Activated CD4-positive, CD25-positive, alpha-beta regulatory T cell treated with anti-CD3 and anti-CD28 coated beads, Interleukin-2, amount 50 U/mL, for 16 hours (primary cell): ENCODE results near the gene ILRUN.
"Not testable (repeated sequence)": the region's sequence is repeated elsewhere in the genome, so short reads cannot be mapped to it uniquely, and the experiment has no call there.

Experiments used
- DNase-seq: peaks from one replicate; pipeline ENCODE4 v3.0.0-alpha.2; 2020; ENCODE audit warnings: low read depth, low spot score

The ILRUN gene

DNA sequence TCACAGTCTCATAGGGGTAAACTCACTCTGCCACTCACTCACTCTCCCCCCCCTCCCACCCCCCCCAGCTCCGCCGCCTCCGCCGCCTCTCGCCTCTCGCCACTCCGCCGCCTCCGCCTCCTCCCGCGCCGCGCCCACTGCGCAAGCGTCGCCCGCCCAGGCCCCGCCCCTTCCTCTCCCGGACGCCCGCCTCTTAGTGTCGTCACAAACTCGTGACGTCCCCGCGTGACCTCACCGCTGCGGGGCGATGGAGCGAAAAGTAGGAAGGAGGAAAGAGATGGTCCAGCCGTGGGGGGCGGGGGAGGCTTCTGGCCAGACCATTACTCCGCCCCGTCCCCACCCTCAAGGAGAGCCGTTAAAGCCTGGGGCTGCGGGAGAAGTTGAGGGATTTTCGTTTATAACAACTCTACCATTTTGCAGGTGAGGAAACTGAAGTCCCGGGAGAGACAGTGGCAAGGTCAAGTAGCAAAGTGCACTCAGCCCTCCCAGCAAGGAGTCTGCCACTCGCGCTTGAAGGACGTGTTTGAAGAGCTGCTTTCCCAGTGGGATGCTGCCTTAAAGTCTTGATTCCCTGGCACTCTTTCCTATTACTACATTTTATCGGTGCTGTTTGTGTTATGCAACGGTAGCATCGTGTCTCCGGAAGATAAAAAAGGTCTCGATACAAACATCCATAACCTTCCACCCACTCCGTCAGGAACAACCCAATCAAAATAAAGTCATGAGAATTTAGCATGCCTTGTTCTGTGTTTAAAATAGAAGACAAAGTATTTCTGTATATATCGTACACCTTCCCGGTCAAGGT is at the start of gene ILRUN:
TSS of gene ILRUN (minus strand) at position 29 of the 805 bp plus-strand sequence. CDS start 164 bp downstream, outside the sequence.
- DNase-seq, result peak; percentile 92

DNA sequence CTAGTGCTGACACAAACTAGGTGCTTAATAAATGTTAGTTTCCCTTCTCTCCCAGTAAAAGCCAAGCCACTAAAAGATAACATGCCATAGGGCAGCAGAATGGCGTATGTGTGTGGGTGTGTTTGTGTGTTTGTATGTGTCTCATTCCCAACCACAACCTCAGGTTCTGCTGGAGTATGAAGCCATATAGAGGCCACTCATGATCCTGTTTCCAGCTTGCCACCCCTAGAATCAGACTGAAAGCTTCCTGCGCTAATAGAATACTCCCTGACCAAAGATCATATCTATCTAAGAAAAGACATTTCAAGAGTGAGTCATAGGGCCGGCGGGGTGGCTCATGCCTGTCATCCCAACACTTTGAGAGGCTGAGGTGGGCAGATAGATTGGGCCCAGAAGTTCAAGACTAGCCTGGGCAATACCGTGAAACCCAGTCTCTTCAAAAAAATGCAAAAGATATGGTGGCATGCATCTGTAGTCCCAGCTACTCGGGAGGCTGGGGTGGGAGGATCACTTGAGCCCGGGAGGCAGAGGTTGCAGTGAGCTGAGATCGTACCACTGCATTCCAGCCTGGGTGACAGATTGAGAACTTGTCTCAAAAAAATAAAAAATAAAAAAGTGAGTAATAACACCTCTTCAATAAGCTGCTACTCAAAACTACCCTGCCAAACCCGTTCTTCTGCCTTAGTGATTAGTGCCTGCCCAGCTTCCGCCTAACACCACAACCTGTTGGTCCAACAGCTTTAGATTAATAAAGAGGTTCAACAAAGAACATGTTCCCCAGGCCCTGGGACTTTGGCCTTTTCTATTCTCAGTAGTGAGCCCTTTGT is 48.9 kb upstream of the ILRUN start:
- no peak for DNase-seq

DNA sequence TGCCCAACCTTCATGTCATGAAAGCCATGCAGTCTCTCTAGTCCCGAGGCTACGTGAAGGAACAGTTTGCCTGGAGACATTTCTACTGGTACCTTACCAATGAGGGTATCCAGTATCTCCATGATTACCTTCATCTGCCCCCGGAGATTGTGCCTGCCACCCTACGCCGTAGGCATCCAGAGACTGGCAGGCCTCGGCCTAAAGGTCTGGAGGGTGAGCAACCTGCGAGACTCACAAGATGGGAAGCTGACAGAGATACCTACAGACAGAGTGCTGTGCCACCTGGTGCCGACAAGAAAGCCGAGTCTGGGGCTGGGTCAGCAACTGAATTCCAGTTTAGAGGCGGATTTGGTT is 47.7 kb upstream of the ILRUN start:
- DNase-seq, result not testable (repeated sequence)

DNA sequence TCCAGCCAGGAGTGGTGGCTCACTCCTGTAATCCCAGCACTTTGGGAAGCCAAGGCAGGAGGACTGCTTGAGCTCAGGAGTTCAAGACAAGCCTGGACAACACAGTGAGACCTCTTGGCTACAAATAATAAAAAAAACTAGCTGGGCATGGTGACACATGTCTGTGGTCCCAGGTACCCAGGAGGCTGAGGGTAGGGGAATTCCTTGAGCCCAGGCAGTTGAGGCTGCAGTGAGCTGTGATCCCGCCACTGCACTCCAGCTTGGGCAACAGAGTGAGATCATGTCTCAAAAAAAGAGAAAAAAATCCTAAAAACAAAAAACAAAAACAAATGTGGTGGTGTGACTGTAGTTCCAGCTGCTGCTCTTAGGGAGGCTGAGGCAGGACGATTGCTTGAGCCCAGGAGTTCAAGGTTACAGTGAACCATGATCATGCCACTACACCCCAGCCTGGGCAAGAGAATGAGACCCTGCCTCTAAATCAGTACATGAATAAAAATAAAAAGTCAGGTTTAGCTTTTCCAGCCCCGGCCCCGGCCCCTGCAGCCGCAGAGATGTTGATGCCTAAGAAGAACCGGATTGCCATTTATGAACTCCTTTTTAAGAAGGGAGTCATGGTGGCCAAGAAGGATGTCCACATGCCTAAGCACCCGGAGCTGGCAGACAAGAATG is 47.2 kb upstream of the ILRUN start:
- DNase-seq, result no peak

DNA sequence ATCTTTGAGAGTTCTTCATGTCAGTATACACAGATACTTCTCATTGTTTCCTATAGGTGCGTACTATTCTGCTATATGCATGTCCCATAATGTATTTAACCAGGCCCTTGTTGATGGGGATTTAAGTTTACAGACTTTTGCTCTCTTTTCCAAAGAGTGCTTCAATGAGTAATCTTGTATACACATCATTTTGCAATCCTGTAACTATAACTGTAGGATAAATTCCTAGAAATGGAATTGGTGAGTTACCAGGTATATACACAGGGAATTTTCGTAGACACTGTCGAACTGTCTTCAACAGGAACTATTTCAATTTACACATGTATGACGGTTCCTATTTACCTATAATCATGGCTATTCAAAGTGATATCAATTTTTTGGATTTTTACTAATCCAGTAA is 45.5 kb upstream of the ILRUN start:
- no peak for DNase-seq

DNA sequence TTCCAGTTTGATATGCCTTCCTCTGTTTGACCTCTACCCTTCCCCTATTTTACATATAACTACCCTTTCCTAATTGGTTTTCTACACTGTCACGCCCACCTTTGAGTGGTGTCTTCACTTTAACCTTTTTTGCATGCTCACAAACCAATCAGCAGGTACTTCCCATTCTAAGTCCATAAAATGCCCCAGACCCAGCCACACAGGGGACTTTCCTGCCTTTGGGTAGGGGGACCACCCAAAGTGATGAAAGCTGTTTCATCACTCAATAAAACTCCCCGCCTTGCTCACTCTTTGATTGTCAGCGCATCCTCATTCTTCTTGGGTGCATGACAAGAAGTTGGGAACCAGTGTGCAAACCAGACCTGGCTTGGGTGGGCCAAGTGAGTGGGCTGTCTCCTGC is 40.3 kb upstream of the ILRUN start:
- DNase-seq, result no peak

DNA sequence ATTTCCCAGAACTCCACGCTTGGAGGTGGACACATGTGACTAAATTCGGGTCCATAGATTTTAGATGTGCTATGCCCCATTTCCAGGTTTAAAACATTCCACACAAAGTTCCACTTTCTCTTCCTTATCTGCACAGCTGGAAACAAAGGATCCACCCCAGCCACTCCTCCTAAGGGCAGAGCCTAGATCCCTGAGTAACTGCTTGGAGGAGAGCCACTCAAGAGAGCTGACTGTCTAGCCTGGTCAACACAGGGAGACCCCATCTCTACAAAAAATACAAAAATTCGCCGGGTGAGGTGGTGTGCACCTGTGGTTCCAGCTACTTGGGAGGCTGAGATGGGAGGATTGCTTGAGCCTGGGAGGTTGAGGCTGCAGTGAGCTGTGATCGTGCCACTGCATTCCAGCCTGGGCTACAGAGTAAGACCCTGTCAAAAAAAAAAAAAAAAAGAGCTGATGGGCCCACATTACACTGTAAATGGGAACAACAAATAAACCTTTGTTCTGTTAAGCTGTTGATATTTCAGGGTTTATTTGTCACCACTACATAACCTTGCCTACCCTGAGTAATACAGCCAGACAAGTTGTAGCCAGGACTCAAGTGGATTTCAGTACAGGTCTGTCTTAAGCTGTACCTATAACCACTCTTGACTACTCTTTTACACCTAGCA is 35.0 kb upstream of the ILRUN start:
- DNase-seq, result no peak

DNA sequence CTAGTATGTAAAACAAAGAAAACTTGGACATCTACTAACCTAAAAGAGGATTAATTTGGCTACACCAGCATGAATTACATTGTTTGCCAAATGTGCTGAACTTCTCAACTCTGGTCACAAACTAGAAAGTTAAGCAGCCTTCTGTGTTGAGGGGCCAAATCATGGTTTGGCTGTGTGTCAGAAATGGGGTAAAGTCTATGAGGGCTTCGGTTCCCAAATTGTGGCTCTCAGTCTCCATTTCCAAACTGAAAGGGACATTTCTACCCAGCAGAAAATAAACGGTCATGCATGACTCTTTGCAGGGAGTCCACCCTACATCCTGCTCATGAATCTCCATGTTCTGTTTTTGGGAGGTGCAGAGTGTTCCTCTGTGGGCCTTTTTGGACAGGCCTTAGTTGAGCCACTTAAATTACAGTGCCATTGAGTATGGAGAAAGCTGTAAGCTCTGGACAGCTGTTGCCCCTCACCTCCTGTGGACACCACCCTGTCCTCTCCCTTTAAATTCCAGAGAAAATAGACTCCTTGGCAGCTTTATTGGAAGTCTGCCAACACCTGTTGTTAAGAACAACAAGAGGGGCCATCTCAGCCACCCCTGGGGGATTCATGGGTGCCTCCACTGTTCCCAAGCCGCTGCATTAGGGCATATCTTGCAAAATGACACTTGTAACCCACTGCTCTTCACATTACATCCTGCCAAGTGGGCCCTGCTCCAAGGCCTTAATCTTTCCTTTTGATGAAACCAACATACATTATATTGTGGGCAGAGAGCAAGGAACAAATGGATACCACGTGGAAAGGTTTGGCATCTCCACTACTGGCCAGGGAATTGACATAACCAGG is 33.3 kb upstream of the ILRUN start:
- DNase-seq, result no peak

DNA sequence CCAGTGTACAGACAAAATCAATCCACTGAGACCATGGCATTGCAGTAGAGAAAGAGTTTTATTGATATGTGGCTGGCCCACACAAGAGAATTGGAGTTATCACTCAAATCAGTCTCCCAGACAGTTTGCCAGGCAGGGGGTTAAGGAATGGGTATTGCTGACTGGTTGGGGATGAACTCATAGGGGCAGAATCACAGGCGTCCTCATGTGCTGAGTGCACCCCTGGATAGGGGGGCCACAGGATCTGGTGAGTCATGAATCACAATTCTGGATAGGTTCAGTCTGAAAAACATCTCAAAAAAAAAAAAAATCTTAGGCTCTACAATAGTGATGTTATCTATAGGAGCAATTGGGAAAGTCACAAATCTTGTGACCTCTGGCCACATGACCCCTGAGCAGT is 29.5 kb upstream of the ILRUN start:
- DNase-seq, result no peak

DNA sequence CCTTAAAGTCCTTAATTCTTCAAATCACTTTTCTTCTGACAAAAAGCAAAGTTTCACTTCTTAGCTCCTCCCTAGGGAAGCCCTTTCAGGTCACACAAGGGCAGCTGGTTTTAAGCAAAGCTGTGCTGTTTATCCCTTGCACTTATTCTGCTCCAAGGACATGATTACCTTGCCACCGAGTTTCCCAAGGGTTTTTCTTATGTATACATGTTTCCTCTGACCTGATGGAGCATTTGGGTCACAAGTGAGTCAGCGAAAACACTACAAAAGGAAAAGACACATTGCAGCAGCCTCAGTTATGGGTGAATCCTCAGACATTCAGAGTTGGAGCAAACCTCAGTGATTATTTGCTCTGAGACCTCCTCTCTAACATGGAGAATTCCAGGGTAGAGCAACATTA is 26.6 kb upstream of the ILRUN start:
- DNase-seq, result no peak

DNA sequence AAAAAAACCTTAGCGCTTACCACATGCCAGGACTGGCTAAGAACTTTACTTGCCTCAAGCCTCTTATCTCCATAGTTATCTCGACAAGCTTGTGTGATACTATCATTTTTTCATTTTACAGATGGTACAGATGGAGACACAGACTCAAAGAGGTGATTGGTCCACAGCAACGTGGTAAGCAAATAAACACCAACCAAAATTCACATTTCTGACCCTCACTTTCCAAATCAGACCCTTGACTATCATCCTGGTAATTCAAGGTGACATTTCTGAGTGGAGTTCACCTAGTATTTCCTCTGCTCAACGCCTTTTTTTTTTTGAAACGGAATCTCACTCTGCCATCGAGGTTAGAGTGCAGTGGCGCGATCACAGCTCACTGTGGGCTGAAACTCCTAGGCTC is 25.9 kb upstream of the ILRUN start:
- no peak for DNase-seq

DNA sequence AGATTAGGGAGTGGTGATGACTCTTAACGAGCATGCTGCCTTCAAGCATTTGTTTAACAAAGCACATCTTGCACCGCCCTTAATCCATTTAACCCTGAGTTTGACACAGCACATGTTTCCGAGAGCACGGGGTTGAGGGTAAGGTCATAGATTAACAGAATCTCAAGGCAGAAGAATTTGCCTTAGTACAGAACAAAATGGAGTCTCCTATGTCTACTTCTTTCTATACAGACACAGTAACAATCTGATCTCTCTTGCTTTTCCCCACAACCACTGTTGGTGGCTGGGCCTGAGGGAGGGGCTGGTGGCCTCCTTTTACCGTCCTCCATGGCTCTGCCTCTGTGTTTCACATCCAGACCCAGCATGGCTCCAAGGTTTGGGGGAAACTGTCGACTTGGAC is 23.6 kb upstream of the ILRUN start:
- DNase-seq, result not testable (repeated sequence)

DNA sequence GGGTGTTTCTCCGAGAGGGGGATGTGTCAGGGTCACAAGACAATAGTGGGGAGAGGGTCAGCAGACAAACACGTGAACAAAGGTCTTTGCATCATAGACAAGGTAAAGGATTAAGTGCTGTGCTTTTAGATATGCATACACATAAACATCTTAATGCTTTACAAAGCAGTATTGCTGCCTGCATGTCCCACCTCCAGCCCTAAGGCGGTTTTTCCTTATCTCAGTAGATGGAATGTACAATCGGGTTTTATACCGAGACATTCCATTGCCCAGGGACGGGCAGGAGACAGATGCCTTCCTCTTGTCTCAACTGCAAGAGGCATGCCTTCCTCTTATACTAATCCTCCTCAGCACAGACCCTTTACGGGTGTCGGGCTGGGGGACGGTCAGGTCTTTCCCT is 23.1 kb upstream of the ILRUN start:
- DNase-seq, result not testable (repeated sequence)

DNA sequence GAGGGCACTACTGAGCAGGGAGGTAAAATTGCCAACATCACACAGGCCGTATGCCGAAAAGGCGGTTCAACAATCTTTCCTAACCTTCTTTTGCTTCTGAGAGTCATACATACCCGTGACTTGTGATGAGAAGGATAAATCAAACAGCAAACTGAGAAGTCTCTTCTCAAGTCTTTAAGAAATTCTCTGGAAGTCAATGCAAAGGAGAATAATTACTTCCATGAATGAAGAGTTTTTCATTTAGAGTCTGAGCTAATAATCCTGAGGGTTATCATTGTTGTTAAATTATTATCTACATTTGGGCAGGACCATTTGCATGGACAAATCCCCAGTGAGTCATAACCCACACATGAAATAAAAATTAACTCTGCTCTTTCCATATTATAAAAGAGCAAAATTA is 22.4 kb upstream of the ILRUN start:
- DNase-seq, result no peak

DNA sequence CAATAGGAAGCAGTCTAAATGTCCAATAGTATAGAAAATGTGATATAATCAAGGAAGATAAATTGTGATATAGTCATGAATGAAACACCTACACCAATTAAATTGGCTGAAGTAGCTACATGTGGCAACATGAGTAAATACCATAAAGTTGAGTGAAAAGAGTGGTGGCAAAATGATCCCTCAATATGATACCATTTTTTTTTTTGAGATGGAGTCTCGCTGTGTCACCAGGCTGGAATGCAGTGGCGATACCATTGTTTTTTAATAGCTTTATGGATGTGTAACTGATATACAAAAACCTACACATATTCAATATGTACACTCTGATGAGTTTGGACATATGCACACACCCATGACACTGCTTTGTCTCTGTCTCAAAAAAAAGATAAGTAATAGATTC is 20.9 kb upstream of the ILRUN start:
- no peak for DNase-seq

DNA sequence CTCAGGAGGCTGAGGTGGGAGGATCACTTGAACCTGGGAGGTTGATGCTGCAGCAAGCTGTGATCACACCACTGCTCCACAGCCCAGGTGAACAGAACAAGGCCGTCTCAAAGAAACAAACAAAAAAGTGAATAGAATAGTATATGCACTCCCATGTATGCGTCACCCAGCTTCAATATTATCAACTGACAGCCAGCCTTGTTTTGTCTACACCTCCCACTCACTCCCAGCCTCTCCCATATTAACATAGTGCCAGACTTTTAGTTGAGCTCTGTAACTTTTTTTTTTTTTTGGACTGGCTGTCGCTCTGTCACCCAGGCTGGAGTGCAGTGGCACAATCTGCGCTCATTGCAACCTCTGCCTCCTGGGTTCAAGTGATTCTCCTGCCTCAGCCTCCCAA is 18.1 kb upstream of the ILRUN start:
- no peak for DNase-seq

DNA sequence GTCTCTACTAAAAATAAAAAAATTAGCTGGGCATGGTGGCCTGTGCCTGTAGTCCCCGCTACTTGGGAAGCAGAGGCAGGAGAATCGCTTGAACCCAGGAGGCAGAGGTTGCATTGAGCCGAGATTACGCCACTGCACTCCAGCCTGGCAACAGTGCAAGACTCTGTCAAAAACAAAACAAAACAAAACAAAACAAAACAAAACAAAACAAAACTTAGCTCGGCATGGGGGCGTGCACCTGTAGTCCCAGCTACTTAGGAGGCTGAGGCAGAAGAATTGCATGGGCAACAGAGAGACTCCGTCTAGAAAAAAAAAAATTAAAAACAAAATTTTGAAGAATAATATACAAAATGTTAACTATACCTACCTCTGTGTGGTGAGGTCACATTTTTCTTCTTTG is 16.3 kb upstream of the ILRUN start:
- not testable (repeated sequence) for DNase-seq

DNA sequence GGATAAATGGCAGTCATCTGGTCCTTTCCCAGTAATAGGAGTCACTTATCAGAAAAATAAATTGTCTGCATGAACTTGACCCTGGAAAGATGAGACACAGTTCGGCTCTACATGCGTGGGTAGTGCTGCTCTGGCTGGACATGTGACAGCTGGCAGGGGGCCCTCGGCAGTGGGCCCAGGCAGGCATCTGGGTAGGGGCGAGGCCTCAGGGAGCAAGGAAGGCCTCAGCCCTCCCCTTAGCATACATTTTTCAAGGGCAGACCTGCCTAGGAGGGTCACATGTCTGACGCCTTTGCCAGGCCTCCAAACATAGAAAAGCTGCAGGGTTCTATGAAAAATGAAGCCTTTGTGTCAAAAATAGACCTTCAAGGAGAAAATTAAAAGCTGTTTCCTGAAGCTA is 12.8 kb upstream of the ILRUN start:
- no peak for DNase-seq

DNA sequence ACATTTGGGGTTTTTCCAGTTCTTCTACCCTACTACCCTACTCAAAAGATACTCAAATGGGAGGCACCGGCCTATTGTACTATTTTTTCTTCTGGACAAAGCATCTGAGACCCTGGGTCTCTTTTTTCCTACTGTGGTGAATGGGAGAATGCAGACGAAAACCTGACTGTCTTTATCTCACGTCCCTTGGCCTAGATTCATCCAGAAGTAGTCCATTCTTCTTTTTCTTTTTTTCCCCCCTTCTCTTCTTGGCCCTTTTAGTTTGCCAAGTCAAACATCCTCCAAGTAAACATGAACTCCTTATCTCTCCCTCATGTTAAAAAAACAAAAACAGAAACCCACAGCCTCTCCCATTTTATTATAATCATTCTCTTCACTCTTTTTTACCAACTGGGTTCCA is 8.7 kb upstream of the ILRUN start:
- no peak for DNase-seq

DNA sequence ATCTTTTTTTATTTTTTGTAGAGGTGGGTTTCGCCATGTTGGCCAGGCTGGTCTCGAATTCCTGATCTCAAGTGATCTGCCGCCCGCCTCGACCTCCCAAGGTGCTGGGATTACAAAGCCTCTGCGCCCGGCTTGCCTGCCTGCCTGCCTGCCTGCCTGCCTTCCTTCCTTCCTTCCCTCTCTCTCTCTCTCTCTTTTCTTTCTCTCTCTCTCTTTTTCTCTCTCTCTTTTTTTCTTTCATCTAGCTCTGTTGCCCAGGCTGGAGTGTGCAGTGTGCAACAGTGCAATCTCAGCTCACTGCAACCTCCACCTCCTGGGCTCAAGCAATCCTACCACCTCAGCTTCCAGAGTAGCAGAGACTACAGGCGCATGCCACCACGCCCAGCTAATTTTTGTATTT is 4.6 kb upstream of the ILRUN start:
- no peak for DNase-seq

DNA sequence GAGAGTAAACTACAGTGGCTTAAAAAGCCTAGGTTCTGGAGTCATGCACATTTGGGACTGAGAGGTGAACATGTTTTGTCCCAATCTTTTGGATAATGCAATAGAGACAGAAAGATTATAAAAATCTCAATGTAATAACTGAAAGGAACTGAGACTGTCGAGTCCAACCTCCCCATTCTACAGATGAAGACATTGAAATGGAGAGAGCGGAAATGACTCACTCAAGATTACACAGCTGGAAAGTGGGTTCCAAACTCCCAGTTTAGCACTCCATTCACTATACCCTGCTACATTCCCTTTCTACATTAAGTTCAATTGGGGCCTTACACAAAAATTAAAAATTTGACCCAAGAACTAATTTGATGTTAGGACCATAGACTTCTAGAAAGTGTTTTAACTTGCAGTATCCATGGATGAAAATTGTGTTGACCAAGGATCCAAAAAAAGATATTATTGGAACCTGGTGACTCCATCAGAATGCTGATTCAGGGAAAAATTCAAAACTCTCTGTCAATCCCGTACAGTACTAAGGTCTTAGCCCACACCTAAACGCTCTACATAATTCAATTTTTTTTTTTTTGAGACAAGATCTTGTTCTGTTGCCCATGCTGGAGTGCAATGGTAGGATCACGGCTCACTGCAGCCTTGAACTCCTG is 1.5 kb upstream of the ILRUN start:
- no peak for DNase-seq
